NCI-H146 (cell line): ENCODE data around the gene ACSM5.

Source experiments
- DNase-seq: peaks from one replicate; lab custom pipeline; 2025; lab: John Stamatoyannopoulos, UW

ACSM5 gene, protein sequence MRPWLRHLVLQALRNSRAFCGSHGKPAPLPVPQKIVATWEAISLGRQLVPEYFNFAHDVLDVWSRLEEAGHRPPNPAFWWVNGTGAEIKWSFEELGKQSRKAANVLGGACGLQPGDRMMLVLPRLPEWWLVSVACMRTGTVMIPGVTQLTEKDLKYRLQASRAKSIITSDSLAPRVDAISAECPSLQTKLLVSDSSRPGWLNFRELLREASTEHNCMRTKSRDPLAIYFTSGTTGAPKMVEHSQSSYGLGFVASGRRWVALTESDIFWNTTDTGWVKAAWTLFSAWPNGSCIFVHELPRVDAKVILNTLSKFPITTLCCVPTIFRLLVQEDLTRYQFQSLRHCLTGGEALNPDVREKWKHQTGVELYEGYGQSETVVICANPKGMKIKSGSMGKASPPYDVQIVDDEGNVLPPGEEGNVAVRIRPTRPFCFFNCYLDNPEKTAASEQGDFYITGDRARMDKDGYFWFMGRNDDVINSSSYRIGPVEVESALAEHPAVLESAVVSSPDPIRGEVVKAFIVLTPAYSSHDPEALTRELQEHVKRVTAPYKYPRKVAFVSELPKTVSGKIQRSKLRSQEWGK

DNA sequence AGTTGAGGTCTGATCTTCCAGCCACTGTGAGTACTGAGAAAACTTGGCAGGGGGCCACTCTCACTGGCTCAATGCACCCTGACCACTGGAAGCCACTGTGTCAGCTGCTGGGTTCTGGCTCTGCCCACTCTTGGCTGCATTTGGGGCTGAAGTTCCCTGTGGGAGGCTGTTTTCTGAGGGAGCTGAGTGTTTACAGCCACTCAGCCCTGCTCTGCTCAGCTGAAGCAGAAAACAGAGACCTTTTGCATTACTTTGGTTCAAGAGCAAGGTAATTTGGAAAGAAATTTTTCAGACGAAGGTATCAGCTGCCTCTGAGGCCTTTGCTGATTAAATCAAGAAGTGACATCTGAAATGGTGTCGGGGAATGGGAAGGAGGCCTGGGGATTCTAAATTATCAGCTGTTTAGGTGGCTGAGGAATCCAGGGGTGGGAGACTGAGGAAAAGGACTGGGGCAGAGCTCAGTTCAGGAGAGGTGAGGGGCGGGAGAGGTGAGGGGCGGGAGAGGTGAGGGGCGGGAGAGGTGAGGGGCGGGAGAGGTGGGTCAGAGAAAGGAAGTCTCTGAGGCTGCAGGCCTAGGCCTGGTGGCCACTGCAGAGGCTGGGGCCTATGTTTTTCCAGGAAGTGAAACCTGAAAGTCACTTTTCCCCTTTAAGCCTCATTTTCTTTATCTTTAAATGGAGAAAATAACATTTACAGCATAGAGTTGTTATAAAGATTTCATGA is at the start of gene ACSM5:
TSS of gene ACSM5 (plus strand) at position 137 of the 723 bp plus-strand sequence. CDS start 1,951 bp downstream, outside the sequence.
- DNase-seq: no peak

DNA sequence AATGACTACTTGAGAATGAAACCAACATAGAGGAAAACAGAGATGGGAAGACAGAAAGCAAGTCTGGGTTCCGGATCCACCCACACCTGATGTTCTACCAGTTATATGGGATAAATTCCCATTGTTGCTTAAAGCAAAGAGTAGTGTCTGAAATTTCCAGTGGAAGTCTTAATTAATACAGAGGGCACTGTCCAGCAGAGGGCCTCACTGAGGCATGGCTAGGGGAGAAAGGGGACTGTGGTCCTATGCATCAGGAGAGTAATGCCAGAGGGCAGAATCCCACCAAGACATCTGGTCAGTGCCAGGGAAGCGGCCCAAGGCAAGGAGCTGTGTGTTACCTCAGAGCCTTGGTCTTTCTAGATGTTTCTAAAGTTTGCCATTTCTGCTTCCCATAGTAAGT is 49.3 kb upstream of the ACSM5 start:
- DNase-seq: no peak

DNA sequence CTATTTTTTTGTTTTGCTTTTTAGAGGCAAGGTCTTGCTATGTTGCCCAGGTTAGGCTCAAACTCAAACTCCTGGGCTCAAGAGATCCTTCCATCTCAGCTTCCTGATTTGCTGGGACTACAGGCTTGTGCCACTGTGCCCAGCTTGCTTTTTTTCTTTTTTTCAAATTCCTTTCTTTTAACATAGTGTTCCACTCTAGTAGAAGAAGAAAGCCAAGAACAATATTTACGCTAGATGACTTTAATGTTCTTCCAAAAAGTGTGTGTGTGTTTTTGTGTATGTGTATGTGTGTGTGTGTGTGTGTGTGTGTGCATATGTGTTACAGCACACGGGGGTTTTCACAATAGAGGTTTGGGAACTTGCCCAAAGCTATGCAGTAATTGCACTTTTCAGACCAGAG is 46.1 kb upstream of the ACSM5 start:
- no peak for DNase-seq

DNA sequence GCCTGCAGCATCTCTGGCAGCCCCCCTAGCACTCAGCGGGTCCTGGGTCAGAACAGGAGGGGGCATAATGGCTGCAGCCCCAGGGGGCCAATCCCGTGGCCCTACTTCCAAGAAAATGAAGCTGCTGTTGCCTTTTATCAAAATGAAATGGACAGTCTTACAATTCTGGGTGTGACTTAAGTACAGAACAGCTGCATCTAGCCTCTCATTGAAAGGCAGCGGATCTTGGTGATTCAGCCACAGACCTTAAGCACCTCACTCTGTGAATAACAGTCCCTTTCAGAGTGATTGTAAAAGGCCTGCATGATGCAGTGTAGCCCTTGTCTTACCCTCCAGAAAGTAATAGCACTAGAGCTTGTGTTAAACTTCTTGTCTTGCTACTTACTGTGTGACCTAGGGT is 45.3 kb upstream of the ACSM5 start:
- no peak for DNase-seq

GRCh38 chr16:20369452-20370054 is 39.8 kb upstream of the ACSM5 start:
- DNase-seq: no peak

GRCh38 chr16:20372701-20373100 is 36.6 kb upstream of the ACSM5 start:
- no peak for DNase-seq

- no peak for DNase-seq
These were observed 32.2 kb upstream of the ACSM5 start for GRCh38 chr16:20377181-20377580.

DNA sequence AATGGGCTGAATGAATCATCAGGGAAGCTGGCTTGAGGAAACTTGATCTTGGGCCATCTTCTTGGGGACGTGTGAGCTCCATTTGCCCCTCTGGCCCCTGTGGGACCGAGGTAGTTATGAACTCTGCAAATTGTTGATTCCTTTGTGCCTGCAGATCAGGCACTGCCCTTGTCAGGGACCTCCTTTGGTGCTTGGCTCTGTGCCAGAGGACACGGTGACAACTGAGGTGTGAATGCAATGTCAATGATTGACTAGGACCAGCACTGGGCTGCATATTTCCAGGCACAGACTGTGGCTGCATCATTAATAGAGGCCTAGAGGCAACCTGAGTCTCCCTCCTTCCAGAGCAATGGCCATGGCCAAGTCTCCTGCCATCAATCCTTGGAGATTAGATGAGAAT is 28.6 kb upstream of the ACSM5 start:
- DNase-seq: no peak

DNA sequence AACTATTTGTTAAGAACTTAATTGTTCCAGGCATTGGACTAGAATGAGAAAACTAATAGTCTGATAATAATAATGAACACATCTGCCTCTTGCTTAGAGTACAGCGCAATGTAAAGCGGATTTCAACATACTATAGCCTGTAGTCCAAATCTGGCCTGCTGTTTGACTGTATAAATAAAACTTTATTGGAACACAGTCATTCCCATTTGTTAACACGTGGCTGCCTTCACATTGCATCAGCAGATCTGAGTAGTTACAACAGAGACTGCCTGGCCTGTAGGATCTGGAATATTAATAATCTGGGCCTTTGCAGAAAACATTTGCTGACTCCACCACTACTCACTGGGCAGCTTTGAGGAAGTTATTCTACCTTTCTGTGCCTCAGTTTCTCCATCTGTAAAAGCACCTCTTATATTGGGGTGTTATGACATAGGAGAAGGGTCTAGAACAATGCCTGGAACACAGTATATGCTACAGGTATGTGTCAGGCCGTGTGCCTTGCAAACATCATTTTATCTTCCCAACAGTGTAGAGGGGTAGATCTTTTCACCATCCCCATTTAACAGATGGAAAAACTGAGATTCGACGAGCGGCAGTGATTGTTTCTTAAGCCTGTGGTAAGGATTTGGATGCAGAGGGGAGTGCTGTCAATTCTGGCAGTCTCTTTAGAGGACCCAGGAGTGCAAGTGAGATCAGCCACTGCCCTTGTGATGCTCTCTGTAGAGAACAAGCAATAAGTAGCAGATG is 27.0 kb upstream of the ACSM5 start:
- DNase-seq: no peak

GRCh38 chr16:20383106-20384029 is 26.0 kb upstream of the ACSM5 start:
- peak; percentile 67 for DNase-seq

GRCh38 chr16:20385844-20386832 is 23.2 kb upstream of the ACSM5 start:
- DNase-seq: peak; percentile 34

GRCh38 chr16:20387978-20388377 is 21.4 kb upstream of the ACSM5 start:
- no peak for DNase-seq

DNA sequence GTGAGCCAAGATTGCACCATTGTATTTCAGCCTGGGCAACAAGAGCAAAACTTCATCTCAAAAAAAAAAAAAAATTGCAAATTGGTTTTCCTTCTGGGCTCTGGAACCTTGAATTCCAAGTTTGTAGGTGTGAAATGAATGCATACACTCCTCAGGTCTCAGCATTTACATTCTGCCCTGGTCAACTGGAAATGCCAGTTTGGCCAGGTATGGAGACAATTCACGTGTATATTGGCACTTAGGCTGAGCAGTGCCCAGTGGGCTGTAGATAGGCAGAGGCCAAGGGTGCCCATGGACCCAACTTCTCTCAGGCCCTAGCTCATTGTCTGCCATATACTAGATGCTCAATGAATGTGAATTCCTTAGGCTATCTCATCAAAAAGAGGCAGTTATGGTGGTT is 20.5 kb upstream of the ACSM5 start:
- no peak for DNase-seq

DNA sequence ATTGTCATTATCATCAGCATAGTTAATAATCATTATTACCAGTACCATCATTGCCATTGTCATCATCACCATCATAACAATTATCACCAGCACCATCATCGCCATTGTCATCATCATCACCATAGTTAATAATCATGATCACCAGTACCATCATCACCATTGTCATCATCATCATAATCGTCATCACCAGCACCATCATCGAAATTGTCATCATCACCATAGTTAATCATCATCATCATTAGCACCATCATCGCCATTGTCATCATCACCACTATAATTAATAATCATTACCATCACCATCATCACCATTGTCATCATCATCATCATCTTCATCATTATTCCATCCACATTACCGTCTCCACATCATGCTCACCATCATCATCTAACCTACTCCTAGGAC is 18.3 kb upstream of the ACSM5 start:
- no peak for DNase-seq

DNA sequence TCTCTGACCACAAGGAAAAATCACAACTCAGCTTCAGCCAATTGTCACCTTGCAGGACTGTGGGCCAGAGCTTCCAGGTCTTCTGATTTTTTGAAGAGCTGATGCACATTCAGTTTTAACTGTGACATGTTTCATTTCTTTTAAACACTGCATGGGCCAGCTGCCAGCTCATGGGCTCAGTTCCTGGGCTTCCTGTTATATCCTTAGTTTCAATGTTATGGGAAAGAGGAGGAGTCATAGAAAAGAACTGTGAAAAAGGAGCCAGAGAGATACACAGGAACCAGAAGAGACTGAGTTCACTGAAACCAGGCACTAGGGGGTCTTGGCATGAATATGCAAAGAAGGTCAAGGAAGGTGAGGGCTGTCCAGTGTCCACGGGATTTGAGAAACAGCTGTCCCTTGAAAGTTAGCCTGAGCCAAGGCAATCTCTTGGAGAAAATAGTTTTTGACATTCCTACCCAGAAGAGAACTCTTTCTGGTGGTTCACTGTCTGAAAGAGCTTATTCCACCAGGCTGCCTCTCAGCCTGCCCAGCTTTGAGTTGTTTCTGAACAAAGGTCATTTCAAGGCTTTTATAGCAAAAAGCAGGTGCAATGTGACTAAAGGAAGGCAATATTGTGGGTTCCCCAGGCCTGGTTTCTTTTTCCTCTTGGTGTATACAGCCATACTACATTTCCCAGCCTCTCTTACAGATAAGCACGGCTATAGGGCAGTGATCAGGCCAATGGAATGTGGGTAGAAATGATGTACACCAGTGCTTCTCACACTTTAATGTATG is 15.3 kb upstream of the ACSM5 start:
- no peak for DNase-seq

DNA sequence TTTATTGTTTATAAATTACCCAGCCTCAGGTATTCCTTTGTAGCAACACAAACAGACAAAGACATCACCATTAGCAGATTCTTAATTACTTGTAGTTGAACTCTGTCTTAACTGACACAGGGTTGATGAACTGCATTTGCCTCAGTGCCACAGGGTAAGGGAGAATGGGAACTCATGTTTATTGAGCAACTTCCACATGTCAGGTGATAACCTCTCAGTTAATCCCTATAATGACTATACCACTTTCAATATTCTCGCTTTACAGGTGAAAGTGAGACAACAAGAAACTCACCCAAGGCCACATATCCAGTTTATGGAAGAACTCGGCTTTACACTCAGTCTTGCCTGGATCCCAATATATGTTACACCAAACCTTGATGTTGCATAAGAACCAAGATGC is 13.4 kb upstream of the ACSM5 start:
- DNase-seq: no peak

DNA sequence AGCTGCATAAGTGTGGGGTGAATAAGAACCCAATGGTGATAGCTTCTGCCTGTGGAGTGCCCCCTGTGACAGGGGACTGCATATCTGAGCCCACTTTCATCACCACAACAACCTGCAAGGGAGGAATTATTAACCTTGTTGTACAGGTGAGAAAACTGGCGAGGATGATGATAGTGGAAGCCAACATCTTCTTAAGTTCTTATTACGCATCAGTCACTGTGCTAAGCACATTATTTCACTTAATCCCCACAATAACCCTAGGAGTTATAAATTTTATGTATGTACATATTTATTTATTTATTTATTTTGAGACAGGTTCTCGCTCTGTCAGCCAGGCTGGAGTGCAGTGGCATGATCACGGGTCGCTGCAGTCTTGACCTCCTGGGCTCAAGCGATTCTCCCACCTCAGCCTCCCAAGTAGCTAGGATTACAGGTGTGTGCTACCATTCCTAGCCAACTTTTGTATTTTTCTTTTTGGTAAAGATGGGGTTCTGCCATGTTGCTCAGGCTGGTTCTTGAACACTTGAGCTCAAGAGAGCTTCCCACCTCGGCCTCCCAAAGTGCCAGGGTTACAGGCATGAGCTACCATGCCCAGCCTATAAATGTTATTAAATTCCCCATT is 12.4 kb upstream of the ACSM5 start:
- DNase-seq: no peak

DNA sequence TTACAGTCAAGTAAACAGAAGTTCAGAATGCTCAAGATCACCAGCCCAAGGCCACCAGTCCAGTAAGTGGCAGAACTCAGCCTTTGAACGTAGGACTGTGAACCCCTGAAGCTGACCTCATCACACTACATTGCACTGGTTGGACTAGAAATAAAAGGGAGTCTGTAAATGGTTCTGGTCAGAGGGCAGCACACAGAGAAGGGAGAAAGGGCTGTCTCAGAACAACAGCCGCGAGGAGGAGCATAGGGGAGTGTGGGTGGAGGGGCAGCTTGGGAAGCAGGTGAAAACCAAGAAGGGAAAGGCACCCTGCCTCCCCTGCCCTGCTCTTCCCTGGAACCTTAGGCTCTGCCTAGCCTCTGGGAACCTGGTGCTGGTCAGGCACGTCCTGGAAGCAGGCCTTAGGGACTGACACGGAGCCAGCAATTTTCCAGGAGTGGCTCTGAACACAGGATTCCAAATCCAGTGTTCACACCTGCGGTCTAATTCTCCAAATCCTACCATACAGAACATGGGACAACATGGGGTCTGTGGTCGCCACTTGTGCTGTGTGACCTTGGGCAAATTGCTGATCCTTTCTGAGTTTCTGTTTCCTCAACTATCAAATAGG is 11.8 kb upstream of the ACSM5 start:
- DNase-seq: no peak
